ENCODE measurements around the gene LRTM2.

LRTM2 gene

GRCh38 chr12:1864867-1865266 is 44.5 kb downstream of the LRTM2 start:
- TF ChIP-seq GABPA (IDR thresholded peaks at IDR 0.05; ENCODE audit: low read depth): no peak
- no peak for TF ChIP-seq CTCF (IDR thresholded peaks at IDR 0.05; ENCODE audit: insufficient read depth, low read length)
- no peak for TF ChIP-seq POLR2AphosphoS5 (IDR thresholded peaks at IDR 0.05; ENCODE audit: low read depth)
- TF ChIP-seq REST (IDR thresholded peaks at IDR 0.05; ENCODE audit: insufficient replicate concordance, low read depth): no peak
- no peak for TF ChIP-seq SPI1 (IDR thresholded peaks at IDR 0.05; ENCODE audit: borderline replicate concordance, low read depth)
- no peaks in the 10 kb centered on the region for H3K27me3 ChIP-seq (ENCODE audit: insufficient read depth, poor library complexity, severe bottlenecking)
- no peak for DNase-seq (ENCODE audit: low read depth in 1 of 2, low spot score in 1 of 2)
- H3K4me3 ChIP-seq (replicated peaks; ENCODE audit: insufficient read depth, low read length): no peak overlapping the region
- H3K27ac ChIP-seq (replicated peaks): no peak overlapping the region

- H3K27me3 ChIP-seq (ENCODE audit: insufficient read depth, poor library complexity, severe bottlenecking): no peaks in the 10 kb centered on the region
- no peak overlapping the region for H3K27ac ChIP-seq (replicated peaks)
- TF ChIP-seq POLR2AphosphoS5 (IDR thresholded peaks at IDR 0.05; ENCODE audit: low read depth) (no peak), SPI1 (IDR thresholded peaks at IDR 0.05; ENCODE audit: borderline replicate concordance, low read depth) (no peak), CTCF (IDR thresholded peaks at IDR 0.05; ENCODE audit: insufficient read depth, low read length) (no peak), GABPA (IDR thresholded peaks at IDR 0.05; ENCODE audit: low read depth) (no peak), REST (IDR thresholded peaks at IDR 0.05; ENCODE audit: insufficient replicate concordance, low read depth) (no peak)
- DNase-seq (ENCODE audit: low read depth in 1 of 2, low spot score in 1 of 2): no peak
- H3K4me3 ChIP-seq (replicated peaks; ENCODE audit: insufficient read depth, low read length): no peak overlapping the region
Measured at GRCh38 chr12:1865284-1865866, 45.0 kb downstream of the LRTM2 start.

GRCh38 chr12:1869145-1869544 is 48.8 kb downstream of the LRTM2 start:
- H3K27ac ChIP-seq (replicated peaks): no peak overlapping the region
- TF ChIP-seq SPI1 (IDR thresholded peaks at IDR 0.05; ENCODE audit: borderline replicate concordance, low read depth) (no peak), CTCF (IDR thresholded peaks at IDR 0.05; ENCODE audit: insufficient read depth, low read length) (no peak), GABPA (IDR thresholded peaks at IDR 0.05; ENCODE audit: low read depth) (no peak), POLR2AphosphoS5 (IDR thresholded peaks at IDR 0.05; ENCODE audit: low read depth) (no peak), REST (IDR thresholded peaks at IDR 0.05; ENCODE audit: insufficient replicate concordance, low read depth) (no peak)
- H3K27me3 ChIP-seq (ENCODE audit: insufficient read depth, poor library complexity, severe bottlenecking): no peaks in the 10 kb centered on the region
- DNase-seq (ENCODE audit: low read depth in 1 of 2, low spot score in 1 of 2): no peak
- no peak overlapping the region for H3K4me3 ChIP-seq (replicated peaks; ENCODE audit: insufficient read depth, low read length)

All from HL-60 (cell line).